Ovary (tissue), 9 donors: ENCODE measurements around the gene RGS19. TPM values are rescaled to one million over a fixed set of nuclear protein-coding genes. Genes with fewer than 3 reads are reported as not detected.

Experiments used
- DNase-seq, 5 donors: peaks; one replicate each; pipeline ENCODE4 v3.0.0-alpha.2; 2019 to 2020
- H3K27ac ChIP-seq, 2 donors: fragments of 200-600 bp; one replicate each; pipeline versions ENCODE4 v1.5.1 to v1.8.0; 2019 to 2022
- H3K27me3 ChIP-seq: fragments of 200-600 bp; one replicate; pipeline ENCODE4 v1.8.0; 2022
- H3K36me3 ChIP-seq: fragments of 200-600 bp; sonication (generic); one replicate; pipeline ENCODE4 v1.5.1; 2019
- H3K4me1 ChIP-seq: one replicate; pipeline ENCODE4 v1.8.1; 2013; ENCODE audit warnings: mild to moderate bottlenecking, moderate library complexity; ENCODE audit not compliant: insufficient read depth
- H3K4me3 ChIP-seq: fragments of 200-600 bp; sonication (generic); one replicate; pipeline ENCODE4 v1.5.1; 2017
- H3K9me3 ChIP-seq, 2 donors: fragments of 200-600 bp in 1 of 2; sonication (generic) in 1 of 2; one replicate each; pipeline versions ENCODE4 v1.5.1 to v1.8.1; 2013 to 2019; ENCODE audit warnings: mild to moderate bottlenecking in 1 of 2, moderate library complexity in 1 of 2
- EP300 ChIP-seq: sonication (generic); formaldehyde crosslinking; IDR thresholded peaks from one replicate; pipeline ENCODE4 v1.6.1; 2017; ENCODE audit warnings: antibody characterized with exemption
- POLR2A ChIP-seq: fragments of 450-650 bp; IDR thresholded peaks from one replicate; pipeline ENCODE4 v1.6.1; 2017; ENCODE audit warnings: antibody characterized with exemption, mild to moderate bottlenecking, moderate library complexity
- WGBS, 3 donors: extraction: QIAGEN DNeasy Blood & Tissue Kit in 1 of 3; methylation state at CpG; one replicate each; pipeline versions ENCODE4 v1.1.5 to v1.1.7; 2013 to 2017; 5-methylcytosine and 5-hydroxymethylcytosine counted together
- intact Hi-C, 4 donors: fragments of 100-400 bp; cut with DNase I; formaldehyde crosslinking; loops; one replicate each; pipeline versions ENCODE4 v1.11.0 to v1.15.1; 2022 to 2023
- polyA plus RNA-seq, 2 donors: library from polyadenylated mRNA; stranded (reverse); fragments of 200-250 nt in 1 of 2; fragments of 350-450 nt in 1 of 2; fragmentation: Illumina TruSeq in 1 of 2; extraction: RNeasy Lipid Tissue Mini Kit (QIAGEN cat#74804) in 1 of 2; gene quantifications; one replicate each; pipeline ENCODE4 v1.2.3, GENCODE V29; 2013 to 2014
- total RNA-seq, 7 donors: library from RNA; depleted of rRNA in 2 of 7; stranded (reverse); fragments of >200 nt in 2 of 7; fragmentation: NEBNext Ultra II Directional in 3 of 7; extraction: Animal tissue kit (Norgen Biotek cat#: 25700) in 3 of 7; gene quantifications; one replicate each; pipeline versions ENCODE4 v1.1.0 to v1.2.4, GENCODE V29; 2016 to 2023
- TF ChIP-seq, protein P1 (sequence below), 3 donors: fragments of 450-650 bp in 2 of 3; fragments of 200-600 bp in 1 of 3; IDR thresholded peaks; one replicate each; pipeline versions ENCODE4 v1.5.1 to v1.8.0; 2016 to 2022; ENCODE audit warnings: antibody characterized with exemption in 3 of 3, mild to moderate bottlenecking in 1 of 3
- donor health status: DM: no; HTN: no; CAD: no; lungs with moderate emphysema.
- donor health status: DM: no; HTN: no; CAD: no.
- donor health status: Bipolar disorder and iron deficiency.
- donor health status: DM: yes; HTN: yes; CAD: no.
- donor health status: DM: no; HTN: no; CAD: no.
- donor health status: DM: yes; HTN: yes; CAD: no.

The RGS19 gene
- total and polyA plus RNA-seq, 9 donors: 2.1 to 7.6 (median 4.5) TPM

GRCh38 chr20:64078934-64079272 is 415 bp downstream of the RGS19 start:
- H3K9me3 ChIP-seq: no peaks in the 10 kb centered on the region
- H3K27me3 ChIP-seq: no peaks in the 10 kb centered on the region
- no peak for DNase-seq
- TF ChIP-seq EP300 (no peak), POLR2A (no peak)
- TF ChIP-seq, protein P1, sequence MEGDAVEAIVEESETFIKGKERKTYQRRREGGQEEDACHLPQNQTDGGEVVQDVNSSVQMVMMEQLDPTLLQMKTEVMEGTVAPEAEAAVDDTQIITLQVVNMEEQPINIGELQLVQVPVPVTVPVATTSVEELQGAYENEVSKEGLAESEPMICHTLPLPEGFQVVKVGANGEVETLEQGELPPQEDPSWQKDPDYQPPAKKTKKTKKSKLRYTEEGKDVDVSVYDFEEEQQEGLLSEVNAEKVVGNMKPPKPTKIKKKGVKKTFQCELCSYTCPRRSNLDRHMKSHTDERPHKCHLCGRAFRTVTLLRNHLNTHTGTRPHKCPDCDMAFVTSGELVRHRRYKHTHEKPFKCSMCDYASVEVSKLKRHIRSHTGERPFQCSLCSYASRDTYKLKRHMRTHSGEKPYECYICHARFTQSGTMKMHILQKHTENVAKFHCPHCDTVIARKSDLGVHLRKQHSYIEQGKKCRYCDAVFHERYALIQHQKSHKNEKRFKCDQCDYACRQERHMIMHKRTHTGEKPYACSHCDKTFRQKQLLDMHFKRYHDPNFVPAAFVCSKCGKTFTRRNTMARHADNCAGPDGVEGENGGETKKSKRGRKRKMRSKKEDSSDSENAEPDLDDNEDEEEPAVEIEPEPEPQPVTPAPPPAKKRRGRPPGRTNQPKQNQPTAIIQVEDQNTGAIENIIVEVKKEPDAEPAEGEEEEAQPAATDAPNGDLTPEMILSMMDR (IDR thresholded peaks at IDR 0.05): no peak
- H3K27ac ChIP-seq: no peak overlapping the region
- no peaks in the 10 kb centered on the region for H3K4me1 ChIP-seq
- peak overlapping the region; percentile 37 for H3K4me3 ChIP-seq
- H3K36me3 ChIP-seq: no peaks in the 10 kb centered on the region
- 12 to 18% (median 13%) methylated on average over 4 of the region's 4 CpGs for WGBS, 3 donors
- intact Hi-C loops: no loop called here

GRCh38 chr20:64077876-64078551 is 1.3 kb downstream of the RGS19 start:
- H3K27me3 ChIP-seq: no peaks in the 10 kb centered on the region
- H3K27ac ChIP-seq: no peak overlapping the region
- no peak overlapping the region for H3K4me3 ChIP-seq
- no peaks in the 10 kb centered on the region for H3K4me1 ChIP-seq
- 66 to 78% (median 70%) methylated on average over 15 of the region's 15 CpGs for WGBS, 3 donors
- TF ChIP-seq, protein P1 (IDR thresholded peaks at IDR 0.05): no peak
- no peak for TF ChIP-seq POLR2A
- TF ChIP-seq EP300: no peak
- H3K9me3 ChIP-seq: no peaks in the 10 kb centered on the region
- no peaks in the 10 kb centered on the region for H3K36me3 ChIP-seq
- no peak for DNase-seq
- intact Hi-C loops: no loop called here

- no peak overlapping the region for H3K27ac ChIP-seq
Observed at GRCh38 chr20:64077541-64077875, 1.8 kb downstream of the RGS19 start.

GRCh38 chr20:64077094-64077493 is 2.2 kb downstream of the RGS19 start:
- Histone ChIP-seq H3K4me3 (no peak overlapping the region), H3K27ac (no peak overlapping the region)

More at GRCh38 chr20:64077541-64077875, 1.8 kb downstream of the RGS19 start:
- Histone ChIP-seq H3K4me3 (no peak overlapping the region), H3K36me3 (no peaks in the 10 kb centered on the region), H3K9me3 (no peaks in the 10 kb centered on the region), H3K4me1 (no peaks in the 10 kb centered on the region), H3K27me3 (no peaks in the 10 kb centered on the region)
- no peak for TF ChIP-seq POLR2A
- TF ChIP-seq EP300: no peak
- TF ChIP-seq, protein P1 (IDR thresholded peaks at IDR 0.05): no peak
- 71 to 88% (median 78%) methylated on average over 7 of the region's 7 CpGs for WGBS, 3 donors
- intact Hi-C loops: no loop called here
- no peak for DNase-seq

More at GRCh38 chr20:64077094-64077493, 2.2 kb downstream of the RGS19 start:
- DNase-seq: no peak
- WGBS, 3 donors: 75 to 94% (median 89%) methylated on average over 5 to 8 of the region's 8 CpGs
- Histone ChIP-seq H3K36me3 (no peaks in the 10 kb centered on the region), H3K9me3 (no peaks in the 10 kb centered on the region), H3K4me1 (no peaks in the 10 kb centered on the region), H3K27me3 (no peaks in the 10 kb centered on the region)
- TF ChIP-seq POLR2A: no peak
- TF ChIP-seq, protein P1 (IDR thresholded peaks at IDR 0.05): no peak
- TF ChIP-seq EP300: no peak
- intact Hi-C loops: no loop called here
